K562 (cell line): Measurements from ENCODE around the gene PRDX6. TPM values are rescaled to one million over a fixed set of nuclear protein-coding genes. Genes with fewer than 3 reads are reported as not detected.
A peak's percentile ranks its signal among the peaks of the same experiment; 100 is the strongest.

ENCODE experiments used
- ATAC-seq: fragments of 200-7000 bp; cut with Tn5 transposase; 3 replicates; pipeline ENCODE4 v1.9.1; 2020; ENCODE audit warnings: moderate library complexity
- BruUV-seq: library from RNA; stranded (reverse); fragments of 400-500 nt; replicated peaks from 2 replicates; lab custom pipeline; 2021; lab: Mats Ljungman, UMichigan
- CTCF ChIA-PET: fragments of 300-600 bp; formaldehyde crosslinking; extraction: SDS; loops from one replicate; lab custom pipeline; 2021; ENCODE audit warnings: low intra/inter-chr PET ratio; lab: Yijun Ruan, JAX
- POLR2A ChIA-PET: fragments of 300-600, 350-650 bp; sonication (Branson Sonifier 250); formaldehyde crosslinking; extraction: SDS; loops from one replicate; lab custom pipeline; 2021; ENCODE audit warnings: antibody characterized with exemption, inconsistent platforms; lab: Yijun Ruan, JAX
- DNase-seq, 4 experiments: peaks; one replicate each; pipeline versions ENCODE4 v3.0.0 to v3.0.0-alpha.2; 2011 to 2018; ENCODE audit warnings: low spot score in 3 of 4, mixed read lengths in 3 of 4; ENCODE audit errors: extremely low read depth in 1 of 4
- FAIRE-seq: peaks from 2 replicates; lab custom pipeline; 2011; peaks lifted over from hg19 to GRCh38; lab: Jason Lieb, UNC
- H2AFZ ChIP-seq: 2 replicates; pipeline ENCODE4 v1.6.0; 2011; ENCODE audit warnings: low read depth, low read length, control low read depth, inconsistent platforms
- H3K27ac ChIP-seq: fragments of 200-600 bp; 3 replicates; pipeline ENCODE4 v1.8.0; 2011; ENCODE audit warnings: low read depth, mild to moderate bottlenecking, control low read depth, inconsistent platforms, low read length, moderate library complexity, mixed read lengths; ENCODE audit errors: extremely low read depth
- H3K27me3 ChIP-seq, 2 experiments: fragments of 300-600 bp in 1 of 2; 2 replicates in 1 of 2; 3 replicates in 1 of 2; pipeline versions ENCODE4 v1.6.0 to v1.8.0; 2011; ENCODE audit warnings: inconsistent platforms in 2 of 2, low read length in 2 of 2, mild to moderate bottlenecking in 1 of 2, mixed read lengths in 1 of 2, moderate library complexity in 1 of 2; ENCODE audit not compliant: control insufficient read depth in 2 of 2, insufficient read depth in 2 of 2
- H3K36me3 ChIP-seq: fragments of 300-600 bp; 3 replicates; pipeline ENCODE4 v1.8.0; 2011; ENCODE audit warnings: mild to moderate bottlenecking, low read length, inconsistent platforms; ENCODE audit not compliant: control insufficient read depth, insufficient read depth
- H3K4me1 ChIP-seq, 2 experiments: fragments of 200-600 bp in 1 of 2; replicated peaks in 1 of 2; 2 replicates in 1 of 2; 3 replicates in 1 of 2; pipeline versions ENCODE4 v1.5.1 to v1.8.0; 2011; ENCODE audit warnings: inconsistent platforms in 2 of 2, low read length in 2 of 2, mild to moderate bottlenecking in 1 of 2, mixed read lengths in 1 of 2, moderate library complexity in 1 of 2; ENCODE audit not compliant: control insufficient read depth in 2 of 2, insufficient read depth in 2 of 2
- H3K4me2 ChIP-seq: 2 replicates; pipeline ENCODE4 v1.6.1; 2011; ENCODE audit warnings: low read length, control low read depth, inconsistent platforms, mixed read lengths; ENCODE audit not compliant: insufficient read depth
- H3K4me3 ChIP-seq: fragments of 200-600 bp; sonication (generic), shearing (Covaris generic); 2 replicates; pipeline ENCODE4 v1.5.1; 2016; ENCODE audit warnings: control low read depth, inconsistent platforms
- H3K79me2 ChIP-seq: fragments of 200-600 bp; 3 replicates; pipeline ENCODE4 v1.8.0; 2011; ENCODE audit warnings: low read length, inconsistent platforms; ENCODE audit not compliant: control insufficient read depth, insufficient read depth
- H3K9ac ChIP-seq, 2 experiments: 2 replicates each; pipeline versions ENCODE4 v1.6.0 to v1.6.1; 2011; ENCODE audit warnings: low read depth in 2 of 2, low read length in 2 of 2, control low read depth in 1 of 2, inconsistent platforms in 1 of 2, mild to moderate bottlenecking in 1 of 2, mixed read lengths in 1 of 2; ENCODE audit not compliant: insufficient read depth in 1 of 2
- H3K9me1 ChIP-seq: one replicate; pipeline ENCODE4 v1.6.0; 2011; ENCODE audit warnings: inconsistent platforms, mild to moderate bottlenecking, low read length, moderate library complexity; ENCODE audit not compliant: control insufficient read depth, insufficient read depth
- H3K9me3 ChIP-seq: replicated peaks from 2 replicates; pipeline ENCODE4 v1.5.1; 2011; ENCODE audit warnings: low read depth, low read length, inconsistent platforms; ENCODE audit not compliant: control insufficient read depth, insufficient read depth
- H4K20me1 ChIP-seq: replicated peaks from 2 replicates; pipeline ENCODE4 v1.6.1; 2011; ENCODE audit warnings: low read length, inconsistent platforms, mixed read lengths; ENCODE audit not compliant: control insufficient read depth, insufficient read depth
- ATF4 ChIP-seq: fragments of 450-650 bp; formaldehyde crosslinking; IDR thresholded peaks from 2 replicates; pipeline ENCODE4 v1.4.0; 2022; ENCODE audit warnings: mild to moderate bottlenecking, moderate library complexity
- BACH1 ChIP-seq: fragments of 200-800 bp; sonication (Bioruptor generic); IDR thresholded peaks from 2 replicates; pipeline ENCODE4 v1.6.1; 2016; ENCODE audit warnings: missing genetic modification characterization, missing compliant biosample characterization
- DIDO1 ChIP-seq: fragments of 450-650 bp; IDR thresholded peaks from 2 replicates; pipeline ENCODE4 v1.6.1; 2016; ENCODE audit warnings: low read depth, missing biosample characterization, missing genetic modification characterization
- KLF1 ChIP-seq: fragments of 450-650 bp; IDR thresholded peaks from 2 replicates; pipeline ENCODE4 v1.6.1; 2016; ENCODE audit warnings: missing genetic modification characterization, missing compliant biosample characterization
- MNT ChIP-seq, 2 experiments: fragments of 450-650 bp; conservative IDR thresholded peaks; 2 replicates each; pipeline ENCODE4 v1.6.1; 2017; ENCODE audit warnings: mild to moderate bottlenecking in 2 of 2, moderate library complexity in 2 of 2
- NONO ChIP-seq, 2 experiments: fragments of 200-400 bp in 1 of 2; fragments of 450-650 bp in 1 of 2; formaldehyde crosslinking in 1 of 2; IDR thresholded peaks; 2 replicates each; pipeline ENCODE4 v1.6.1; 2017; ENCODE audit warnings: low read depth in 2 of 2, mild to moderate bottlenecking in 2 of 2, moderate library complexity in 2 of 2, low read length in 1 of 2
- NR2F6 ChIP-seq: fragments of 450-650 bp; formaldehyde crosslinking; IDR thresholded peaks from 2 replicates; pipeline ENCODE4 v1.4.0; 2020; ENCODE audit warnings: mild to moderate bottlenecking
- PRDM10 ChIP-seq: fragments of 450-650 bp; IDR thresholded peaks from 2 replicates; pipeline ENCODE4 v1.6.1; 2018; ENCODE audit not compliant: partially characterized antibody
- ZNF395 ChIP-seq: fragments of 200-800 bp; sonication (Bioruptor generic); IDR thresholded peaks from 2 replicates; pipeline ENCODE4 v1.6.1; 2017; ENCODE audit warnings: missing genetic modification characterization, missing compliant biosample characterization
- ZNF655 ChIP-seq: fragments of 250-450 bp; sonication (Bioruptor Pico); IDR thresholded peaks from 2 replicates; pipeline ENCODE4 v1.5.0; 2021
- ZNF75A ChIP-seq: fragments of 450-650 bp; formaldehyde crosslinking; IDR thresholded peaks from 2 replicates; pipeline ENCODE4 v1.4.0; 2020; ENCODE audit warnings: mild to moderate bottlenecking
- WGBS: fragments of 100-300 bp; shearing (Covaris generic); methylation state at CpG from one replicate; pipeline ENCODE4 v1.1.6; 2016; ENCODE audit warnings: low coverage, mixed read lengths; ENCODE audit not compliant: insufficient coverage; ENCODE audit errors: missing lambda C conversion rate; 5-methylcytosine and 5-hydroxymethylcytosine counted together
- in situ Hi-C: fragments of 300-500 bp; cut with MboI; formaldehyde crosslinking; loops from 4 replicates; pipeline ENCODE4 v1.15.0; 2018; ENCODE audit warnings: inconsistent platforms, mixed read lengths
- intact Hi-C: fragments of 100-400 bp; cut with micrococcal nuclease; formaldehyde crosslinking; loops from 2 replicates; pipeline ENCODE4 v1.14.2; 2022
- polyA plus RNA-seq, 8 experiments: library from polyadenylated mRNA; depleted of rRNA in 4 of 8; stranded (reverse) in 5 of 8; unstranded in 3 of 8; fragments of >200 nt; fragmentation: Nextera tagmentation in 2 of 8; fragmentation: Illumina TruSeq in 1 of 8; extraction: Ambion mirVana in 2 of 8; extraction: Trizol in 1 of 8; gene quantifications; 2 replicates each; pipeline versions ENCODE4 v1.2.1 to v1.2.3, GENCODE V29; 2011 to 2014; ENCODE audit warnings: inconsistent platforms in 1 of 8, missing spikeins in 1 of 8
- total RNA-seq, 7 experiments: library from RNA; depleted of rRNA in 6 of 7; stranded (reverse); fragments of >200 nt in 6 of 7; fragmentation: Illumina TruSeq in 2 of 7; extraction: Trizol in 2 of 7; gene quantifications; 2 replicates each; pipeline versions ENCODE4 v1.2.1 to v1.2.3, GENCODE V29; 2011 to 2021; ENCODE audit warnings: low replicate concordance in 1 of 7

PRDX6 gene
- total and polyA plus RNA-seq, 9 of the 15 experiments (the other 6 are each of a cell fraction or from before 2014, with no cell fraction given) = 277 to 1,082 (median 610) TPM

- POLR2A ChIA-PET = interaction anchor here (1.0 kb wide), 1 partner anchor 44 kb away, joined by 3 read pairs; no protein-coding TSS in a partner anchor
- Histone ChIP-seq H3K27me3 (no peaks in the 10 kb centered on the region), H3K79me2 (peaks cover 42% of the 10 kb centered on the region), H2AFZ (peak overlapping the region; percentile 61), H3K4me1 (peaks cover 11 to 22% of the 10 kb centered on the region in 2 experiments), H3K9me3 (peaks cover 14% of the 10 kb centered on the region), H3K4me2 (peak overlapping the region; percentile 93), H3K27ac (peak overlapping the region; percentile 82; the same call in 2 of the 3 replicates), H3K36me3 (peaks cover 18% of the 10 kb centered on the region), H3K4me3 (no peak overlapping the region; the same call in 1 of the 2 replicates), H4K20me1 (peaks cover 5% of the 10 kb centered on the region; the same call in 1 of the 2 replicates), H3K9me1 (no peaks in the 10 kb centered on the region), H3K9ac (peak overlapping the region; percentile 1 to 68; a peak in 2 of 4 replicates)
- in situ Hi-C loops (no loop called here), intact Hi-C loops (no loop called here)
- no TSS peak for BruUV-seq
- FAIRE-seq (no peak), ATAC-seq (no peak), DNase-seq (no peak)
- 61% methylated on average over 5 of the region's 5 CpGs for WGBS
- CTCF ChIA-PET = no interaction called here
- TF ChIP-seq NR2F6 (CRISPR knock-in tag) = no peak
- no peak for TF ChIP-seq ZNF655 (CRISPR knock-in tag)
- TF ChIP-seq KLF1 (tag) = no peak
- TF ChIP-seq BACH1 = peak; percentile 76
- no peak for TF ChIP-seq DIDO1
- TF ChIP-seq ATF4 (CRISPR knock-in tag) = peak; percentile 49; the same call in 1 of the 2 replicates
- TF ChIP-seq ZNF75A (CRISPR knock-in tag) = 0 out of 2 replicates have a peak, but pooled peaks have one; percentile 35
- 0 out of 4 replicates have a peak, but pooled peaks of 1 of the 2 experiments have one; percentile 30 for TF ChIP-seq MNT (conservative IDR thresholded peaks at IDR 0.05)
- TF ChIP-seq NONO (IDR thresholded peaks at IDR 0.05; ENCODE audit: low read depth in 2 of 2, low read length in 1 of 2) = no peak
- no peak for TF ChIP-seq PRDM10
- peak; percentile 84 for TF ChIP-seq ZNF395 (CRISPR knock-in tag)
These were observed 2.9 kb upstream of the PRDX6 start for GRCh38 chr1:173474097-173474779.
